Activated CD4-positive, alpha-beta T cell treated with anti-CD3 and anti-CD28 coated beads for 36 hours (primary cell): ENCODE data around the gene LINGO4. TPM values are rescaled to one million over a fixed set of nuclear protein-coding genes. Genes with fewer than 3 reads are reported as not detected.
A peak's percentile ranks its signal among the peaks of the same experiment; 100 is the strongest.

Experiments used
- ATAC-seq: fragments of 200-7000 bp; cut with Tn5 transposase; one replicate; pipeline ENCODE4 v1.10.0; 2021; ENCODE audit warnings: mild to moderate bottlenecking, moderate library complexity
- CTCF ChIA-PET: fragments of 350-600 bp; sonication (Branson Sonifier 250); formaldehyde crosslinking; loops from one replicate; lab custom pipeline; 2021; ENCODE audit warnings: antibody characterized with exemption; lab: Charles Lee
- POLR2A ChIA-PET: fragments of 350-600 bp; sonication (Branson Sonifier 250); formaldehyde crosslinking; loops from one replicate; lab custom pipeline; 2021; ENCODE audit warnings: antibody characterized with exemption, inconsistent platforms; lab: Charles Lee
- DNase-seq: peaks from one replicate; pipeline ENCODE4 v3.0.0-alpha.2; 2020
- H3K27ac Mint-ChIP-seq: one replicate; pipeline ENCODE4 v1.8.0; 2021; ENCODE audit warnings: mixed read lengths
- H3K27me3 Mint-ChIP-seq: one replicate; pipeline ENCODE4 v1.8.0; 2021; ENCODE audit warnings: mixed read lengths
- H3K36me3 Mint-ChIP-seq: one replicate; pipeline ENCODE4 v1.8.0; 2021; ENCODE audit warnings: low read depth, mixed read lengths
- H3K4me1 Mint-ChIP-seq: one replicate; pipeline ENCODE4 v1.8.0; 2021; ENCODE audit warnings: mixed read lengths
- H3K4me3 Mint-ChIP-seq: one replicate; pipeline ENCODE4 v1.8.0; 2021; ENCODE audit warnings: mild to moderate bottlenecking, moderate library complexity, mixed read lengths
- H3K9me3 Mint-ChIP-seq: one replicate; pipeline ENCODE4 v1.8.0; 2021; ENCODE audit warnings: low read depth, mixed read lengths
- intact Hi-C, 2 experiments: fragments of 100-400 bp; cut with DNase I in 1 of 2; cut with micrococcal nuclease in 1 of 2; formaldehyde crosslinking; loops; one replicate each; pipeline versions ENCODE4 v1.14.2 to v1.15.1; 2022 to 2024; cut with DNase I, micrococcal nuclease
- total RNA-seq, 2 experiments: library from RNA; stranded (reverse); gene quantifications; one replicate each; pipeline ENCODE4 v1.2.3, GENCODE V29; 2021

LINGO4 gene
- total RNA-seq, 2 experiments from 2014 or later, result 0.09 to 0.18 TPM

DNA sequence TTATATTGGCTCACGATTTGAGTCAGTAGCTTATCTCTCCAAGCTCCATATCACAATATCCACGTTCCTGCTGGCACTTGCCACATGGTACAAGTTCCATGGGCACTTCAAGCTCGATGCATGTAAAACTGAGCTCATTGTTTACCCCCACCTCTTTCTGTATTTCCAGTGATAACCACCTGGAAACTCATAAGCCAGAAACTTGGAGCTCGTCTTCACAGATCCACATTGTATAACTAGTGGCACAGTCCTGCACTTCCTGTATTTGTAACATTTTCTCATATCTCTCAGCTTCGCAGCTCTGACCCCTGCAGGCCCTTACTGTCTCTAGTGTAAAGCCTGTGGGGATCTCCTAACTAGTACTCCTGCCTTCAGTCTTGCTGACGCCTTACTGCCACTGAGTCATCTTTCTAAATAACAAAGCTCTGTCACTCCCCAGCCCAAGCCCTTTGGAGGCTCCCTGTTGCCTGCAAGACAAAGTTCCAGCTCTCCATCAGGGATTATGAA lies 40.9 kb upstream of the LINGO4 start:
- POLR2A ChIA-PET, result interaction anchor here (0.8 to 1.3 kb wide), 4 partner anchors 10 to 402 kb away, joined by 3 to 5 read pairs (median 4); no protein-coding TSS in a partner anchor
- DNase-seq, result peak; percentile 65
- Mint-ChIP-seq H3K27me3 (no peaks in the 10 kb centered on the region), H3K9me3 (no peaks in the 10 kb centered on the region), H3K4me3 (peak overlapping the region; percentile 0), H3K27ac (peak overlapping the region; percentile 78), H3K4me1 (peaks cover 34% of the 10 kb centered on the region), H3K36me3 (peaks cover 40% of the 10 kb centered on the region)
- peak; percentile 80 for ATAC-seq
- intact Hi-C loops, result loop anchor here in 1 of 2 experiments (5.0 kb wide), 1 partner anchor 96 kb away; no protein-coding TSS in a partner anchor
- CTCF ChIA-PET, result interaction anchor here (0.6 to 3.2 kb wide), 9 partner anchors 10 to 715 kb away, joined by 3 to 19 read pairs (median 3); partner anchors contain the start of gene TDRKH

DNA sequence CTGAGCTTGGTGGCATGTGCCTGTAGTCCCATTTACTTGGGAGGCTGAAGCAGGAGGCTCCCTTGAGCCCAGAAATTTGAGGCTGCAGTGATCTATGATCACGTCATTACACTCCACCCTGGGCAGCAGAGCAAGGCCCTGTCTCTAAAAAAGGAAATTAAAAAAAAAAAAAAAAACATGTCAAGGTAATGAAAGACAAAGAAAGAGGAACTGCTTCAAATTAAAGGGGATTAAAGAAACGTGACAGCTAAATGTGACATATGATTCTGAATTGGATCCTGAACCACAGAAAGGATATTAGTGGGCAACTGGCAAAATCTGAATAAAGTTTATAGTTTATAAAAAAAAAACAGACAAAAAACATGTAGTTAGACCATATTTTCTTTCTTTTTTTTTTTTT lies 38.2 kb upstream of the LINGO4 start:
- CTCF ChIA-PET, result interaction anchor here (0.7 kb wide), 1 partner anchor 41 kb away, joined by 3 read pairs; no protein-coding TSS in a partner anchor
- H3K27me3 Mint-ChIP-seq, result no peaks in the 10 kb centered on the region
- H3K9me3 Mint-ChIP-seq, result no peaks in the 10 kb centered on the region
- H3K4me1 Mint-ChIP-seq, result peaks cover 35% of the 10 kb centered on the region
- no peak overlapping the region for H3K4me3 Mint-ChIP-seq
- no peak overlapping the region for H3K27ac Mint-ChIP-seq
- ATAC-seq (no peak), DNase-seq (no peak)
- H3K36me3 Mint-ChIP-seq, result peaks cover 31% of the 10 kb centered on the region
- intact Hi-C loops, result loop anchor here in 1 of 2 experiments (5.0 kb wide), 1 partner anchor 159 kb away; no protein-coding TSS in a partner anchor
- POLR2A ChIA-PET, result interaction anchor here (0.5 kb wide), 1 partner anchor 278 kb away, joined by 3 read pairs; no protein-coding TSS in a partner anchor

DNA sequence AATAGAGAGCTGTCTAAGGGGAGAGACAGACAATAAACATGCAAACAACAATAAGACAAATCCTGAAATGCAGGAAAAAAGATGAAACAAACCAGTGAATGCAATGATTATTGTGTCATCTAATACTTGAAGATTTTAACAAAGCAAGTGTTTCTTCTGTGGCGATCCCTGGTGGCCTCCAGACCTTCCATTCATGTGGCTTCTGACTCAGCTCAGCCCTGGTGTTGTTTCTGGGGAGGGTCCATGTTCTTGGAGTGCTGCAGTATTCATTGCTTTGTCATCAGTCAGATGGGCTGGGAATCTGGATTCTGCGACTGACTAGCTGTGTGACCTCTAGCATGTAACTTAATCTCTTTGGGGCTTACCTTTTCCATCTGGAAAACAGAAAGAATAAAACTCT lies 35.9 kb upstream of the LINGO4 start:
- no peak for ATAC-seq
- Mint-ChIP-seq H3K27me3 (no peaks in the 10 kb centered on the region), H3K36me3 (peaks cover 25% of the 10 kb centered on the region), H3K4me1 (peaks cover 34% of the 10 kb centered on the region), H3K4me3 (no peak overlapping the region), H3K27ac (no peak overlapping the region), H3K9me3 (no peaks in the 10 kb centered on the region)
- no peak for DNase-seq
- POLR2A ChIA-PET, result no interaction called here
- CTCF ChIA-PET, result interaction anchor here (0.6 to 2.3 kb wide), 3 partner anchors 7 to 97 kb away, joined by 3 to 9 read pairs (median 3); partner anchors contain the start of gene MRPL9
- intact Hi-C loops, result loop anchor here in 1 of 2 experiments (5.0 kb wide), 1 partner anchor 161 kb away; no protein-coding TSS in a partner anchor

DNA sequence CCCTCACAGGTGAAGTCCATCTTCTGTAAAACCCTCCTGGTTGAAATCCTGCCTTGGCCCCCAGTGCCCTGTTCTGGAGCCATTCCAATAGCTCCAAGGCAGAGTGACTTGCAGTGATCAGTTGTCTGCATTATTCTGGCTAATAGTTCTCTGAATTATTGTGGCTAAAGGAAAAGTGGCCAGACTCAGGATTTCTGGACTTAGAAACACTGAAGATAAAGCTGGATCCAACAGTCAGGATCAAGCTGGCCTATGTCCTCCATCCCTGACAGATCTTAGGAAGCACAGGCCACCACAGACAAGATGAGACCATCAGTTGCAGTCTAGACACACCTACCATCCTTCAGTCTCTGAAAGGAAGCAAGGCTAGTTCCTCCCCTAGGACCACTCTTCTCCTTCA lies 35.2 kb upstream of the LINGO4 start:
- H3K27me3 Mint-ChIP-seq, result no peaks in the 10 kb centered on the region
- intact Hi-C loops, result loop anchor here in 1 of 2 experiments (5.0 kb wide), 1 partner anchor 162 kb away; no protein-coding TSS in a partner anchor
- peaks cover 21% of the 10 kb centered on the region for H3K36me3 Mint-ChIP-seq
- DNase-seq, result no peak
- H3K4me1 Mint-ChIP-seq, result peaks cover 33% of the 10 kb centered on the region
- H3K9me3 Mint-ChIP-seq, result no peaks in the 10 kb centered on the region
- ChIA-PET CTCF (interaction anchor here (0.5 to 2.3 kb wide), 3 partner anchors 8 to 247 kb away, joined by 3 to 9 read pairs (median 3); no protein-coding TSS in a partner anchor), POLR2A (interaction anchor here (0.7 kb wide), 1 partner anchor 1809 kb away, joined by 3 read pairs; no protein-coding TSS in a partner anchor)
- peak overlapping the region; percentile 86 for H3K27ac Mint-ChIP-seq
- peak overlapping the region; percentile 72 for H3K4me3 Mint-ChIP-seq
- no peak for ATAC-seq

DNA sequence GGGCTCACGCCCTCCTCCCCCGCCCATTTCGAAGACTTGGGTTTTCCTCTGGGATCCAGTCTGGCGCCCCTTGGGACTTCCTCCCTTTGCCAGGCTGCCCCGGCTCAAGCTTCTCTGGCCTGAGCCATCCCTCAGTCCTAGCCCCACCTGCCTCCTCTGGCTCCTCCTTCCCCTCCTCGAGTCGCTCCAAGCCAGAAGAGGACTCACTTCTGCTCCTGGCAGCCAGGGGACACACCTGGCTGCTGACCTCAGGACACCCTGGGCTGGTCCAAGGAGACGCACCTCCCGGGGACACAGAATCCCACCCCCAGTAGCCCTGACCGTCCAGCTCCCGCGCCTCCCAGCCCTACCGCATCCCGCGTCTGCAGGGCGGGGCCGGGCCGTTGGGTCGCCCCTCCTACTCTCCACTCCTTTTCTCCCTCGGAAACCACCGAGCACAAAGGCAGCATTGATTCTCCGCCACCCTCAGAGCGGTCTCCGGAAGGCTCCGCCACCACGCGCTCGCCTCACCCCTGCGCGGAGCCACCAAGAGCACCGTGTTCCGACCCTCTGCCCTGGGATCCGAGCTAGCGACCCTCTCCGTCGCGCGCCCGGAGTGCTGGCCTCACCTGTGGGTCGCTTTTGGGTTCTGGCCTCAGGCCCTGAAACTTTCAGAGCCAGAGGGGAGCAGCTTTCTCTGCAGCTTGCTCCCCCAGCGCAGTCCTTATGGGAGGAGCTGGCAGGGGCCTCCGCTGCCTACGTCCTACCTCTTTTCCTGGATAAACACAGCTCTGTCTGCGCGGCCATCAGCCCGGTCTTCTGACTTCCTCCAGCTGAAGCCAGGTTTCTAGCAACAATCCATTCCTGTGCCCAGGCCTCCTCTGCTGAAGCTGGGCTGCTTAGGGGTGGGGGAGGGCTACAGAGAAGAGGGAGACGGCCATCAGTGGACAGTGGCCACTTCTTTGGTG lies 34.5 kb upstream of the LINGO4 start, which contains the start of gene C2CD4D:
TSS of gene C2CD4D (minus strand) at position 364 of the 947 bp plus-strand sequence. CDS start 831 bp downstream, outside the sequence.
- POLR2A ChIA-PET, result interaction anchor here (0.7 kb wide), 1 partner anchor 1809 kb away, joined by 3 read pairs; no protein-coding TSS in a partner anchor
- peak within 1 kb of the TSS; percentile 72 for H3K4me3 Mint-ChIP-seq
- intact Hi-C loops, result loop anchor here (1.0 to 5.0 kb wide), 10 partner anchors 49 to 512 kb away; partner anchors contain the start of genes THEM4 (in 2 of the 2), MRPL9 (in 1 of the 2), PI4KB (in 1 of the 2) and POGZ (in 1 of the 2)
- H3K27ac Mint-ChIP-seq, result peak within 1 kb of the TSS; percentile 86
- DNase-seq (peak; percentile 84), ATAC-seq (peak; percentile 76)
- H3K9me3 Mint-ChIP-seq, result no peaks in the 10 kb centered on the region
- peaks cover 37% of the 10 kb centered on the region for H3K4me1 Mint-ChIP-seq
- CTCF ChIA-PET, result interaction anchor here (0.5 to 2.3 kb wide), 3 partner anchors 9 to 246 kb away, joined by 3 to 9 read pairs (median 3); no protein-coding TSS in a partner anchor
- peaks cover 14% of the 10 kb centered on the region for H3K36me3 Mint-ChIP-seq
- no peaks in the 10 kb centered on the region for H3K27me3 Mint-ChIP-seq

DNA sequence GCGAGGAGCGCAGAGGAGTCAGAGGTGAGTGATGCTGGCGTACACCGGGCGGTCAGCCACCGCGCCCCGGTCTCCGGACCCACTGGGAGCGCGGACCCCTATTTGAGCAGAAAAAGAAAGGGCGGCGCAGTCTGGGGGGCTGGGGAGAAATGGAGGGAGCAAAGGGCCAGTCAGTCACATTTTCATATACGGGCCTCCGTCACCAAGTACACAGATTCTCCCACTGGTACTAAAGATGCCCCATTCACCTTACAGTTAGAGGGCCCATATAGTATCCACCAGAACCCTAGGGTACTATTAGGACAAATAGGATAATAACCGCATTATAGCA lies 33.8 kb upstream of the LINGO4 start:
- no peak for ATAC-seq
- H3K4me1 Mint-ChIP-seq, result peaks cover 44% of the 10 kb centered on the region

DNA sequence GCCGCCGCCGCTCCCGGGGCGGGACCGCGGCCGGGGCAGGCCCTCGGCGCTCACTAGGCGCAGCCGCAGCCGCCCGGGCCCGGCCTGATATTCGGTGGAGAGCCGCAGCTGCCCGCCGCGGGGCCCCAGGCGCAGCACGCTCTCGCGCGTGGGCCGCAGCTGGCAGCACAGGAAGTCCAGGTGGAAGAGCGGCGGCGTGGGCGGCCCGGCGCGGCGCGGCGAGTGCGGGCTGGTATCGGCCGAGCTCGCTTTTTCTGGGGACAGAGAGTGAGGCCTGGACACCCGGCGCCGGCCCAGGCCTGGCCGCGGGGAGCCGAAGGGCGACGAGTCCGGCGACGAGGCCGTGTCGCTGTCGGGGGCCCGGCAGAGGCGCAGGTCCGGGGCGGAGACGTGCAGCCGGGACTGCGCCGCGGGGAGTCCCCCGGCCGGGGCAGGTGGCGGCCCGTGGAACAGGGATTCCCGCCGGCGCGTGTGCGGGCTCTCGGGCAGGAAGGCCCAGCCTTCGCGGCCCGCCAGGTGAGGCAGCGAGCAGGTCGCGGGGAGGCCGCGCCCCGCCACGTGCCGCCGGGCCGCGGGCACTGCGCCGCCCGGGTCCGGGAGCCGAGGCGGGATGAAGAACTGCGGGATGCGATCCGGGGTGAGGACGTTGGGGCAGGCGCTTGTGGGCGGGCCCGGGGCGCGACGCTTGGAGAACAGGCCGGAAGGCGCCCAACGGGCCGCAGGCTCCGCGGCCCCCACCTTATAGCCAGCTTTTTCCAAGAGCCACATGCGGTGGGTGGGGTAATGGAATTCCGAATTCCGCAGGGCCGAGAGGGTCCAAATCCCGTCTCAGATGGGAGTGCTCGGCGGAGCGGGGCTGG lies 33.2 kb upstream of the LINGO4 start:
- Mint-ChIP-seq H3K27ac (peak overlapping the region; percentile 86), H3K36me3 (peaks cover 9% of the 10 kb centered on the region), H3K4me1 (peaks cover 50% of the 10 kb centered on the region), H3K27me3 (no peaks in the 10 kb centered on the region), H3K9me3 (no peaks in the 10 kb centered on the region), H3K4me3 (peak overlapping the region; percentile 72)
- ChIA-PET POLR2A (no interaction called here), CTCF (interaction anchor here (1.0 to 4.7 kb wide), 5 partner anchors 8 to 224 kb away, joined by 3 to 19 read pairs (median 7); no protein-coding TSS in a partner anchor)
- peak; percentile 72 for DNase-seq
- peak; percentile 5 for ATAC-seq
- intact Hi-C loops, result loop anchor here (1.0 to 5.0 kb wide), 9 partner anchors 48 to 511 kb away; partner anchors contain the start of genes THEM4 (in 2 of the 2), MRPL9 (in 1 of the 2), PI4KB (in 1 of the 2) and POGZ (in 1 of the 2)

More for the DNA sequence above, 33.8 kb upstream of the LINGO4 start:
- CTCF ChIA-PET, result interaction anchor here (2.3 kb wide), 1 partner anchor 10 kb away, joined by 9 read pairs; no protein-coding TSS in a partner anchor
- Mint-ChIP-seq H3K4me3 (peak overlapping the region; percentile 72), H3K36me3 (peaks cover 9% of the 10 kb centered on the region), H3K27ac (peak overlapping the region; percentile 86), H3K9me3 (no peaks in the 10 kb centered on the region), H3K27me3 (no peaks in the 10 kb centered on the region)
- POLR2A ChIA-PET, result no interaction called here
- intact Hi-C loops, result loop anchor here (1.0 to 5.0 kb wide), 9 partner anchors 49 to 512 kb away; partner anchors contain the start of genes THEM4 (in 2 of the 2), MRPL9 (in 1 of the 2), PI4KB (in 1 of the 2) and POGZ (in 1 of the 2)
- no peak for DNase-seq

DNA sequence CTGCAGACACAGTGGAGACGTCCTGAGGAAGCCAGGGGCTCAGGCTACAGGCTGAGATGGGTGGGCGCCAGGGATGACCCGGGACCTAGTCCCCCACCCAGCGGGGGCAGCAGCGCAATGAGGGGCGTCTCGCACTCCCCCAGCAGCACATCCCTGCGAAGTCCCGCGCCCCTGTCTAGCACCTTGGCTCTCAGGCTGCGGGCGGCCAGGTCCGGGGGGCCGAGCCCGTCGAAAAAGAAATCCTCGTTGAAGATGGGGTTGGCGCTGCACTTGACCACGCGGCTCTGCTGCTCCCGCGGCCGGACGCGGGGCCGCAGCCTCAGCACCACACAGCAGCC lies 32.6 kb upstream of the LINGO4 start:
- ChIA-PET POLR2A (no interaction called here), CTCF (interaction anchor here (1.0 to 4.7 kb wide), 5 partner anchors 8 to 223 kb away, joined by 3 to 19 read pairs (median 7); no protein-coding TSS in a partner anchor)
- Mint-ChIP-seq H3K4me3 (peak overlapping the region; percentile 72), H3K9me3 (no peaks in the 10 kb centered on the region), H3K27me3 (no peaks in the 10 kb centered on the region), H3K27ac (peak overlapping the region; percentile 89), H3K36me3 (peaks cover 9% of the 10 kb centered on the region), H3K4me1 (peaks cover 55% of the 10 kb centered on the region)
- ATAC-seq (no peak), DNase-seq (no peak)
- intact Hi-C loops, result loop anchor here (2.0 to 5.0 kb wide), 11 partner anchors 71 to 511 kb away; partner anchors contain the start of genes MRPL9 (in 1 of the 2), PI4KB (in 1 of the 2), POGZ (in 1 of the 2) and RFX5 (in 1 of the 2)

DNA sequence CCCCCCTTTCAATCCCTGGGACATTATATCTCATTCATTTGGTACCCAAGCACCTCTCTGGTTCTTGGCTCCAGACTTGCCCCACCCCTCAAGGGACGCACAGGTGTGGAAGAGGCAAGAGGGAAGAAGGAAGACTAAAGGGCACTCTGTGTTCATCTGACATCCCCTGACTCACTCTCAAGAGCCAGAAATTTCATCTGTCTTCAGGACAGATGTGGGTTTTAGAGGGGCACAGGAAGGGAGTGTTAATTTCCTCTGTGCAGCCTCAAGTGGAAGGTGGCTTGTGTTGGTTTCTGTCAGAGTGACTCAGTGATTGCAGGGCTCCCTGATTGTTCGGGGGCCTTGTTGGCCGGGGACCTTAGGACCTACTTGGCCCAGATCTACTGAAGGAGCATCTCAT lies 32.0 kb upstream of the LINGO4 start:
- intact Hi-C loops, result loop anchor here (2.0 to 5.0 kb wide), 9 partner anchors 75 to 510 kb away; partner anchors contain the start of genes MRPL9 (in 1 of the 2), PI4KB (in 1 of the 2), POGZ (in 1 of the 2) and RIIAD1 (in 1 of the 2)
- POLR2A ChIA-PET, result interaction anchor here (1.0 kb wide), 1 partner anchor 10 kb away, joined by 4 read pairs; no protein-coding TSS in a partner anchor
- CTCF ChIA-PET, result interaction anchor here (0.6 to 4.7 kb wide), 25 partner anchors 9 to 388 kb away, joined by 3 to 19 read pairs (median 4); partner anchors contain the start of genes MRPL9 and RIIAD1
- Mint-ChIP-seq H3K9me3 (no peaks in the 10 kb centered on the region), H3K27ac (peak overlapping the region; percentile 89), H3K4me3 (peak overlapping the region; percentile 72), H3K4me1 (peaks cover 61% of the 10 kb centered on the region), H3K36me3 (peaks cover 9% of the 10 kb centered on the region), H3K27me3 (no peaks in the 10 kb centered on the region)
- peak; percentile 24 for ATAC-seq
- peak; percentile 54 for DNase-seq
